Measurements from ENCODE around the gene FARP1. TPM values are rescaled to one million over a fixed set of nuclear protein-coding genes. Genes with fewer than 3 reads are reported as not detected.

FARP1 gene
- total RNA-seq, 4 donors from 2014 or later, result 1.5 to 10.3 (median 6.4) TPM

DNA sequence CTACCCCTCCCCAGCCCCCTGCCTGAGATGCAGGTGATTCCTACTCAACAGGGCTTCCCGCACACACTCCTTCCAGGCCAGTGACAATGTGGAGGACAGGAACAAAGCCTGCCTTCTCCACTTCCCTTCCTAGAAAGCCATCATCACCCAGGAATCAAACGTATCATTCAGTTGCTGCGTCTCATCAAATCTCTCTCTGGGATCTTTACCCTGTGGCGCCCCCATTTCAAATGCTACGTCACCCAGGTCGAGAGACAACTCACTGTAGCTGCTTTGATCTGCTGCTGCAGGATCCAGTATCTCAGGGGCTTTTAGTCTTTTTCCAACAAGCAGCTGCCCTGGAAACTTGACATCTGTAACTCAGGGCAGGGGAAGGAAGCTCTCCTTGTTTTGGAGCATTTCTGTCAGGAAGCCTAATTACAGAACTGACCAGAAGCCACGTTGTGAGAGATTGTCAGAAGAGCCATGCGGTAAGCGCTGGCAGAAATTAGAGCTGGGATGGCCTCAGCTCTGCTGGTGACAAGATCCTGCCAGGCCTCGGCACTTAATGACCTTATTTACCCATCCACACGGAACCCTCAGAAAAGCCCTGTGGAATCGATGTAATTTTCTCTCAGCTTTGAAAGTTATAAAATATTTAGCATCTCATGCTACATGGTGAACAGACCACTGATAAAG, 293.5 kb downstream of the FARP1 start:
- intact Hi-C loops (cut with DNase I), result no loop called here

DNA sequence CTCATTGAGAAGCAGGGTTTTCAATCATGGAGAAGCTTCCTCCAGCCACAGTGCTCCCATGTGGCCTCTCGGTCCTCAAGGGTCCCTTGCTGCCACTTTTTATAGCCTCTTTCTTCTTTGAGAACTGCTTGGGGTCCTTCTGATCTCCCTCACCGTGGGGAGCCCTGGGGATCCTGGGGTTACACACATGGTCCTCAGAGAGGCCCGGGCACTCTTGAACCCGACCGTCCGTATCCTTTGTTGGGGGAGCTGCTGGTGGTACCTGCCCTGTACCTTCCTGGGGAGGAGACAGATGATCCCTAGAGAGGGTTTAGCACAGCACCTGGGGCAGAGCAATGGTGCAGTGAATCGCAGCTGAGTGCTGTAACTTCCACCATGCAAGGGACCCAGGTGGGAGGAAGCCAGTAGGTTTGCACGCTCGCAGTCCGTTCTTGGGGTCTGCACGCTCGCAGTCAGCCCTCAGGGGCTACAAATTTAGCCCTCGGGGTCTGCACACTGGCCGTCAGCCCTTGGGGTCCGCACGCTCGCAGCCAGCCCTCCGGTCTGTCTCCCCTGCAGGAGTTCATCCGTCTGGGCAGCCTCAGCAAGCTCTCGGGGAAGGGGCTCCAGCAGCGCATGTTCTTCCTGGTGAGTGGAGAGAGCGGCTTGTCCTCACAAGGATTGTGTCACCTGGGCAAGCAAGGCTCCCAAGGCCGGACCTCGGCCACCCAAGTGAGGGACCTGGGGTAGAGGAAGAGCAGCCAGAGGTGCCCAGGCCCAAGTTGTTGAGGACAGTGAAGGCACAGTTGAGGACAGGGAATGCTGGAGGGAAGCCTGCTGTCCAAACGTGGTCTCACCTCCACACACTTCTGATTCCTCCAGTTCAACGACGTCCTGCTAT, 295.6 kb downstream of the FARP1 start:
- Histone ChIP-seq H3K4me3 (no peak overlapping the region), H3K27me3 (no peaks in the 10 kb centered on the region), H3K27ac (no peak overlapping the region), H3K9me3 (no peaks in the 10 kb centered on the region), H3K36me3 (peaks cover 0 to 14% (median 0%) of the 10 kb centered on the region in 3 donors), H3K4me1 (peaks cover 0 to 6% (median 0%) of the 10 kb centered on the region in 3 donors)
- intact Hi-C loops (cut with DNase I), result no loop called here
- WGBS, 2 donors, result 82 to 84% methylated on average over 4 to 5 of the region's 27 CpGs
- no peak for DNase-seq
- TF ChIP-seq POLR2A (IDR thresholded peaks at IDR 0.05) (no peak), CTCF (IDR thresholded peaks at IDR 0.05) (no peak)

More for the DNA sequence above, 293.5 kb downstream of the FARP1 start:
- peaks cover 0 to 19% (median 0%) of the 10 kb centered on the region in 3 donors for H3K36me3 ChIP-seq
- H3K4me1 ChIP-seq, result no peaks in the 10 kb centered on the region
- no peak for DNase-seq
- H3K27me3 ChIP-seq, result no peaks in the 10 kb centered on the region
- no peak overlapping the region for H3K27ac ChIP-seq
- H3K4me3 ChIP-seq, result no peak overlapping the region
- no peak for TF ChIP-seq POLR2A (IDR thresholded peaks at IDR 0.05)
- TF ChIP-seq CTCF (IDR thresholded peaks at IDR 0.05), result no peak
- 73 to 75% methylated on average over 8 to 12 of the region's 12 CpGs for WGBS, 2 donors
- H3K9me3 ChIP-seq, result no peaks in the 10 kb centered on the region

- H3K36me3 ChIP-seq, result peaks cover 0 to 14% (median 0%) of the 10 kb centered on the region in 3 donors
- DNase-seq, result no peak
- peaks cover 0 to 7% (median 0%) of the 10 kb centered on the region in 3 donors for H3K4me1 ChIP-seq
- WGBS, 2 donors, result 88 to 93% methylated on average over 12 to 30 of the region's 32 CpGs
- H3K27ac ChIP-seq, result no peak overlapping the region
- H3K4me3 ChIP-seq, result no peak overlapping the region
- TF ChIP-seq POLR2A (IDR thresholded peaks at IDR 0.05) (no peak), CTCF (IDR thresholded peaks at IDR 0.05) (no peak)
- no peaks in the 10 kb centered on the region for H3K27me3 ChIP-seq
- H3K9me3 ChIP-seq, result no peaks in the 10 kb centered on the region
- intact Hi-C loops (cut with DNase I), result no loop called here
Measured at GRCh38 chr13:98439126-98439828, 296.4 kb downstream of the FARP1 start.

DNA sequence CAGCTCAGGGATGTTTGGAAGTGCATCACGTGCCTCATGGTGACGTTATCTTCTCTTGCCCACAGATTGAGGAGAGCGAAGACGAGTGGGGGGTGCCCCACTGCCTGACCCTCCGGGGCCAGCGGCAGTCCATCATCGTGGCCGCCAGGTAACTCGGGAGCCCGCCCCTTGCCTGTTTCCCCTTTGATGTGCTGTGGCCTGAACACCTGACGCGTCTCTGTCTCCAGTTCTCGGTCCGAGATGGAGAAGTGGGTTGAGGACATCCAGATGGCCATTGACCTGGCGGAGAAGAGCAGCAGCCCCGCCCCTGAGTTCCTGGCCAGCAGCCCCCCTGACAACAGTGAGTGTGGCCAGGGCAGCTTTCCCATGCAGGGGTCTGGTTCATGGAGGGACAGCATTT, 297.0 kb downstream of the FARP1 start:
- DNase-seq, result no peak
- peaks cover 0 to 14% (median 0%) of the 10 kb centered on the region in 3 donors for H3K36me3 ChIP-seq
- 60 to 73% methylated on average over 2 of the region's 16 CpGs for WGBS, 2 donors

More for the DNA sequence above, 297.0 kb downstream of the FARP1 start:
- Histone ChIP-seq H3K4me3 (no peak overlapping the region), H3K27me3 (no peaks in the 10 kb centered on the region), H3K4me1 (peaks cover 0 to 7% (median 0%) of the 10 kb centered on the region in 3 donors), H3K9me3 (no peaks in the 10 kb centered on the region), H3K27ac (no peak overlapping the region)
- intact Hi-C loops (cut with DNase I), result no loop called here
- TF ChIP-seq POLR2A (IDR thresholded peaks at IDR 0.05) (no peak), CTCF (IDR thresholded peaks at IDR 0.05) (no peak)
